OCI-LY3 (cell line): Measurements from ENCODE around the gene NR2C2AP.

Experiments used
- H2AFZ ChIP-seq: fragments of 200-600, 300-600 bp; shearing (Covaris generic); 2 replicates; pipeline ENCODE4 v1.6.0; 2014; ENCODE audit warnings: antibody characterized with exemption, low read depth, low read length
- H3K27ac ChIP-seq: fragments of 200-600, 300-600 bp; sonication (generic); 2 replicates; pipeline ENCODE4 v1.5.1; 2014; ENCODE audit warnings: mild to moderate bottlenecking, low read length, moderate library complexity, mixed read lengths
- H3K27me3 ChIP-seq: fragments of 200-600, 300-600 bp; sonication (generic); 2 replicates; pipeline ENCODE4 v1.6.1; 2014; ENCODE audit warnings: low read depth, low read length, mixed read lengths
- H3K36me3 ChIP-seq: fragments of 200-600, 300-600 bp; sonication (generic); replicated peaks from 2 replicates; pipeline ENCODE3; 2014; ENCODE audit warnings: low read depth, low read length, mixed read lengths
- H3K4me1 ChIP-seq: fragments of 300-600, 200-600 bp; sonication (generic); 2 replicates; pipeline ENCODE4 v1.6.1; 2014; ENCODE audit warnings: low read length, mixed read lengths
- H3K4me2 ChIP-seq: fragments of 200-600, 300-600 bp; sonication (generic); 2 replicates; pipeline ENCODE4 v1.6.1; 2014; ENCODE audit warnings: low read length, mixed read lengths
- H3K4me3 ChIP-seq: fragments of 300-600, 200-600 bp; sonication (generic); 2 replicates; pipeline ENCODE4 v1.5.1; 2014; ENCODE audit warnings: antibody characterized with exemption, mild to moderate bottlenecking, low read length, moderate library complexity
- H3K79me2 ChIP-seq: fragments of 300-600, 200-600 bp; shearing (Covaris generic); 2 replicates; pipeline ENCODE4 v1.6.1; 2014; ENCODE audit warnings: mild to moderate bottlenecking, low read length, mixed read lengths
- H3K9ac ChIP-seq: fragments of 300-600, 200-600 bp; shearing (Covaris generic); 2 replicates; pipeline ENCODE4 v1.6.0; 2014; ENCODE audit warnings: mild to moderate bottlenecking, low read length, moderate library complexity
- H3K9me3 ChIP-seq: fragments of 200-600, 300-600 bp; shearing (Covaris generic); 2 replicates; pipeline ENCODE4 v1.6.1; 2014; ENCODE audit warnings: low read length, mixed read lengths; ENCODE audit not compliant: insufficient read depth
- H4K20me1 ChIP-seq: fragments of 200-600, 300-600 bp; sonication (generic); 2 replicates; pipeline ENCODE4 v1.6.1; 2016; ENCODE audit warnings: low read length, mixed read lengths; ENCODE audit not compliant: insufficient read depth
- EZH2phosphoT487 ChIP-seq: fragments of 200-600 bp; shearing (Covaris generic); IDR thresholded peaks from 2 replicates; pipeline ENCODE4 v1.6.1; 2018; ENCODE audit warnings: antibody characterized with exemption, mixed run types, low read depth
- TF ChIP-seq, protein P1 (sequence below): fragments of 200-600, 300-600 bp; sonication (generic); IDR thresholded peaks from 2 replicates; pipeline ENCODE4 v1.5.1; 2014; ENCODE audit warnings: antibody characterized with exemption, low read length, low read depth

The NR2C2AP gene

DNA sequence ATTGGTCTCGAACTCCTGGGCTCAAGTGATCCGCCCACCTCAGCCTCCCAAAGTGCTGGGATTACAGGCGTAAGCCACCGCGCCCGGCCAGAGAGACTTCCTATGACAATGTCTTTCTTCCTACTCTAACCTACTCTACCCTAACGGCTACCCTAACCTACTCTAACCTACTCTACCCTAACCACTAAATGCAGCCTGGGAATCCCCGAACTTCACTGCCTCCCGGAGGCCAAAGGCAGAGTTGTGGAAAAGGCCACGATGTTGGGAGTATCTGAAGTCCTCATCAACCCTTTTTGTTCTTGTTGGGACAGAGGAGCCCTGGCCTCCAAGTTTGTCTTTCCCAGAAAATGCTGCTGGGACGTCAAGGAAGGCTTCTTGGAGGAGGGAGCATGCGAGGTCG lies 967 bp upstream of the NR2C2AP start:
- TF ChIP-seq, protein P1, sequence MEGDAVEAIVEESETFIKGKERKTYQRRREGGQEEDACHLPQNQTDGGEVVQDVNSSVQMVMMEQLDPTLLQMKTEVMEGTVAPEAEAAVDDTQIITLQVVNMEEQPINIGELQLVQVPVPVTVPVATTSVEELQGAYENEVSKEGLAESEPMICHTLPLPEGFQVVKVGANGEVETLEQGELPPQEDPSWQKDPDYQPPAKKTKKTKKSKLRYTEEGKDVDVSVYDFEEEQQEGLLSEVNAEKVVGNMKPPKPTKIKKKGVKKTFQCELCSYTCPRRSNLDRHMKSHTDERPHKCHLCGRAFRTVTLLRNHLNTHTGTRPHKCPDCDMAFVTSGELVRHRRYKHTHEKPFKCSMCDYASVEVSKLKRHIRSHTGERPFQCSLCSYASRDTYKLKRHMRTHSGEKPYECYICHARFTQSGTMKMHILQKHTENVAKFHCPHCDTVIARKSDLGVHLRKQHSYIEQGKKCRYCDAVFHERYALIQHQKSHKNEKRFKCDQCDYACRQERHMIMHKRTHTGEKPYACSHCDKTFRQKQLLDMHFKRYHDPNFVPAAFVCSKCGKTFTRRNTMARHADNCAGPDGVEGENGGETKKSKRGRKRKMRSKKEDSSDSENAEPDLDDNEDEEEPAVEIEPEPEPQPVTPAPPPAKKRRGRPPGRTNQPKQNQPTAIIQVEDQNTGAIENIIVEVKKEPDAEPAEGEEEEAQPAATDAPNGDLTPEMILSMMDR: no peak
- no peak for TF ChIP-seq EZH2phosphoT487
- H3K4me1 ChIP-seq: peaks cover 6% of the 10 kb centered on the region; the same call in 1 of the 2 replicates

DNA sequence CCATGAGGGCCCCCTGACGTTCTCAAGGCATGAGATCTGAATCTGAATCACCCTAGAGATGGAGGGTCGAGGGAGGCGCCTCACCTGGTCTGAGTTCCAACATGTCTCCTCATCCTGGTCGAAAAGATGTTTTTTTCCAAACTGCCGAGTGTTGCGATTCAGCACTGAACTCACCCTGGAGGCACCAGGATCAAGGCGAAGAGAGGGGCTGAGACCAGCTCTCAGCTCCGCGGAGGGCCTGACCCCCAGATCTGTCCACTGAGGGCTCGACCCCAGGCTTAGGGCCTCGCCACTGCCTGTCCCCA lies 555 bp downstream of the NR2C2AP start:
- peaks cover 38% of the 10 kb centered on the region for H3K36me3 ChIP-seq
- H2AFZ ChIP-seq: no peak overlapping the region
- H4K20me1 ChIP-seq: no peaks in the 10 kb centered on the region
- H3K27ac ChIP-seq: peak overlapping the region; percentile 51
- H3K4me2 ChIP-seq: peak overlapping the region; percentile 79
- peak overlapping the region; percentile 87 for H3K4me3 ChIP-seq
- H3K4me1 ChIP-seq: peaks cover 6% of the 10 kb centered on the region; the same call in 1 of the 2 replicates
- H3K79me2 ChIP-seq: peaks cover 16% of the 10 kb centered on the region
- no peaks in the 10 kb centered on the region for H3K9me3 ChIP-seq
- peak overlapping the region; percentile 72 for H3K9ac ChIP-seq
- no peak for TF ChIP-seq EZH2phosphoT487
- TF ChIP-seq, protein P1: no peak
- no peaks in the 10 kb centered on the region for H3K27me3 ChIP-seq

More for the DNA sequence above, 967 bp upstream of the NR2C2AP start:
- H3K4me3 ChIP-seq: no peak overlapping the region
- H3K9ac ChIP-seq: no peak overlapping the region
- H3K9me3 ChIP-seq: no peaks in the 10 kb centered on the region
- no peak overlapping the region for H2AFZ ChIP-seq
- no peak overlapping the region for H3K4me2 ChIP-seq
- H4K20me1 ChIP-seq: no peaks in the 10 kb centered on the region
- H3K27me3 ChIP-seq: no peaks in the 10 kb centered on the region
- H3K27ac ChIP-seq: no peak overlapping the region
- H3K79me2 ChIP-seq: peaks cover 16% of the 10 kb centered on the region
- peaks cover 25% of the 10 kb centered on the region for H3K36me3 ChIP-seq

DNA sequence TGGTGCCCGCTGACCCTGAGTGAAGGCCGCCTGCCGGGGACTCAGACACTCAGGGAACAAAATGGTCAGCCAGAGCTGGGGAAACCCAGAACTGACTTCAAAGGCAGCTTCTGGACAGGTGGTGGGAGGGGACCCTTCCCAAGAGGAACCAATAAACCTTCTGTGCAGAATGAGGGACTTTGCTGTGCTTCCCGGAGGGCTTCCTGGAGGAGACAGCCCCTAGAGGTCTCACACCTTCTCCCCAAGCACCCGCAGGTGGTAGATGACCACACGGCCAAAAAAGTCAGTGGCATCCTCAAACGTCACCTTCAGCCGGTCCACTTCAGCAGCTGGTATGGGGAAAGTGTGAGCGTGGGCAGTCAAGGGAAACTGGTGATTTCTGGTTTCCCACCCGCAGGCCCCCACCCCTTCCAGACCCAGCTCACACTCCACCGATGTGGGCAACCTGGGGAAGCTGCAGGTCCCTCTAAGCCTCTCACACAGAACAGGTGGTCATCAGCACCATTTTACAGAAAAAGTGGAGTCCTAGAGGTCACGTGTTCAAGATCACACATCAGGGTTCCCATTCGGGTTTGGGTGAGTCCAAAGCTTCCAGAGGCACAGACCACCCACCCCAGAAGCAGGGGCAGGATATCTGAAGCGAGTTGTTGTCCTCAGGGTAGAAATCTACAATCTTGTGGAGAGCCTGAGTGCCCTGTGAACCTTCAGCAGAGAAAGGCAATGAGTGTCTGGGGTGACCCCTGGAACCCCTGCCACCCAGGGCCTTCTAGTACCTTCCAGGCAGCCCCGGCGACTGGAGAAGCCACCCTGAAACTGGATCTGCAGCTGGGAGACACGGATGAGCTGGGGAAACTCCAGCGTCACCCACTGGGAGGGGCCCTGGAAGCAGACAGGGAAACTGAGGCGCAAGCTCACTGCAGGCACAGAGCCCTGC lies 1.2 kb downstream of the NR2C2AP start:
- H3K27ac ChIP-seq: no peak overlapping the region
- peak overlapping the region; percentile 72; the same call in 1 of the 2 replicates for H3K9ac ChIP-seq
- H3K4me1 ChIP-seq: peaks cover 6% of the 10 kb centered on the region; the same call in 1 of the 2 replicates
- TF ChIP-seq EZH2phosphoT487: no peak
- TF ChIP-seq, protein P1: no peak
- H3K4me2 ChIP-seq: peak overlapping the region; percentile 79
- H3K79me2 ChIP-seq: peaks cover 16% of the 10 kb centered on the region
- H4K20me1 ChIP-seq: no peaks in the 10 kb centered on the region
- H2AFZ ChIP-seq: no peak overlapping the region
- H3K9me3 ChIP-seq: no peaks in the 10 kb centered on the region
- H3K4me3 ChIP-seq: peak overlapping the region; percentile 87
- H3K27me3 ChIP-seq: no peaks in the 10 kb centered on the region
- H3K36me3 ChIP-seq: peaks cover 42% of the 10 kb centered on the region

DNA sequence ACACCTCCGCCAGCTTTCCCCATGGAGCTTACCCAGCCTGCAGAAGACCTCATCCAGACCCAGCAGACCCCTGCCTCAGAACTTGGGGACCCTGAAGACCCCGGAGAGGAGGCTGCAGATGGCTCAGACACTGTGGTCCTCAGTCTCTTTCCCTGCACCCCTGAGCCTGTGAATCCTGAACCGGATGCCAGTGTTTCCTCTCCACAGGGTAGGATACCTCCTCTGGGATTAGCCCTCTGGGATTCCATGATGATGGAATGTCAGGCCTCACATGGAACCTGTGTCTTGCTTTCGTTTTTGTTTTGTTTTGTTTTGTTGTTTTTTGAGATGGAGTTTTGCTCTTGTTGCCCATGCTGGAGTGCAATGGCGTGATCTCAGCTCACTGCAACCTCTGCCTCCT lies 9.3 kb downstream of the NR2C2AP start:
- Histone ChIP-seq H3K36me3 (peaks cover 32% of the 10 kb centered on the region), H3K27ac (no peak overlapping the region), H4K20me1 (no peaks in the 10 kb centered on the region), H3K79me2 (peaks cover 49% of the 10 kb centered on the region), H3K9me3 (no peaks in the 10 kb centered on the region), H3K27me3 (no peaks in the 10 kb centered on the region), H3K4me3 (peak overlapping the region; percentile 94), H3K4me1 (peaks cover 14% of the 10 kb centered on the region), H2AFZ (no peak overlapping the region), H3K9ac (peak overlapping the region; percentile 98; the same call in 1 of the 2 replicates), H3K4me2 (peak overlapping the region; percentile 93)
- TF ChIP-seq, protein P1: no peak
